HCT116 (cell line): ENCODE data around the gene CTDSP1. TPM values are rescaled to one million over a fixed set of nuclear protein-coding genes. Genes with fewer than 3 reads are reported as not detected.

Experiments used
- ATAC-seq: fragments of 200-7000 bp; cut with Tn5 transposase; 2 replicates; pipeline ENCODE4 v1.9.1; 2020; ENCODE audit warnings: mild to moderate bottlenecking, moderate library complexity
- BruUV-seq: library from RNA; stranded (reverse); fragments of 400-500 nt; replicated peaks from 2 replicates; lab custom pipeline; 2021; lab: Mats Ljungman, UMichigan
- CTCF ChIA-PET: fragments of 300-600 bp; sonication (Branson Sonifier 250); formaldehyde crosslinking; loops from one replicate; lab custom pipeline; 2021; ENCODE audit warnings: antibody characterized with exemption; lab: Charles Lee
- POLR2A ChIA-PET: fragments of 300-600, 350-600 bp; sonication (Branson Sonifier 250); formaldehyde crosslinking; loops from one replicate; lab custom pipeline; 2021; ENCODE audit warnings: antibody characterized with exemption; lab: Charles Lee
- RAD21 ChIA-PET, 2 experiments: fragments of 300-600 bp; sonication (Branson Sonifier 250); formaldehyde crosslinking; loops; one replicate each; lab custom pipeline; 2023; ENCODE audit warnings: low total read pairs in 2 of 2; ENCODE audit not compliant: uncharacterized antibody in 2 of 2, unreplicated experiment in 2 of 2, low non-redundant PET in 1 of 2; lab: Charles Lee
- DNase-seq: peaks from one replicate; pipeline ENCODE4 v3.0.0-alpha.2; 2010; ENCODE audit warnings: low read depth, low spot score
- H2AFZ ChIP-seq: fragments of 200-600 bp; shearing (Covaris generic), sonication (generic); 2 replicates; pipeline ENCODE4 v1.6.1; 2017; ENCODE audit warnings: low read depth, mixed run types, mixed read lengths, antibody characterized with exemption, low read length; ENCODE audit not compliant: poor library complexity, severe bottlenecking
- H3K27ac ChIP-seq: 2 replicates; pipeline ENCODE4 v1.5.1; 2012; ENCODE audit warnings: low read depth, low read length
- H3K27me3 ChIP-seq: fragments of 200-600 bp; sonication (generic); 2 replicates; pipeline ENCODE4 v1.6.1; 2016; ENCODE audit warnings: mixed run types, low read length, mixed read lengths; ENCODE audit not compliant: insufficient read depth
- H3K36me3 ChIP-seq, 2 experiments: fragments of 200-500 bp in 1 of 2; fragments of 200-600 bp in 1 of 2; sonication (Bioruptor generic) in 1 of 2; sonication (generic) in 1 of 2; 2 replicates each; pipeline versions ENCODE4 v1.5.1 to v1.6.1; 2014 to 2016; ENCODE audit warnings: low read length in 2 of 2, inconsistent platforms in 1 of 2, mixed read lengths in 1 of 2, mixed run types in 1 of 2; ENCODE audit not compliant: insufficient read depth in 2 of 2, control insufficient read depth in 1 of 2
- H3K4me1 ChIP-seq, 2 experiments: fragments of 200-600 bp in 1 of 2; sonication (generic) in 1 of 2; 2 replicates each; pipeline versions ENCODE4 v1.5.1 to v1.6.1; 2012 to 2017; ENCODE audit warnings: low read length in 2 of 2, inconsistent platforms in 1 of 2, mild to moderate bottlenecking in 1 of 2, mixed read lengths in 1 of 2, mixed run types in 1 of 2, moderate library complexity in 1 of 2; ENCODE audit not compliant: insufficient read depth in 2 of 2, control insufficient read depth in 1 of 2
- H3K4me2 ChIP-seq: fragments of 200-600 bp; sonication (generic); 2 replicates; pipeline ENCODE4 v1.6.1; 2017; ENCODE audit warnings: mixed run types, low read length, mixed read lengths
- H3K4me3 ChIP-seq, 2 experiments: fragments of 200-600 bp in 1 of 2; sonication (generic) in 1 of 2; replicated peaks in 1 of 2; 2 replicates each; pipeline ENCODE4 v1.5.1; 2011 to 2016; ENCODE audit warnings: low read length in 2 of 2, control low read depth in 1 of 2, low read depth in 1 of 2, mild to moderate bottlenecking in 1 of 2, mixed read lengths in 1 of 2, mixed run types in 1 of 2
- H3K79me2 ChIP-seq: fragments of 200-600 bp; sonication (generic); 2 replicates; pipeline ENCODE4 v1.6.1; 2017; ENCODE audit warnings: mild to moderate bottlenecking, mixed run types, low read length, moderate library complexity, mixed read lengths; ENCODE audit not compliant: insufficient read depth
- H3K9ac ChIP-seq: fragments of 200-600 bp; sonication (generic); 2 replicates; pipeline ENCODE4 v1.6.1; 2016; ENCODE audit warnings: low read length, mixed read lengths
- H3K9me2 ChIP-seq: fragments of 200-600 bp; sonication (generic), shearing (Covaris generic); 2 replicates; pipeline ENCODE4 v1.6.1; 2017; ENCODE audit warnings: mixed run types, mild to moderate bottlenecking, moderate library complexity; ENCODE audit not compliant: insufficient read depth
- H3K9me3 ChIP-seq, 2 experiments: fragments of 200-500 bp in 1 of 2; fragments of 200-600 bp in 1 of 2; sonication (Bioruptor generic) in 1 of 2; sonication (generic) in 1 of 2; 2 replicates each; pipeline ENCODE4 v1.6.1; 2014 to 2017; ENCODE audit warnings: low read length in 2 of 2, mixed read lengths in 2 of 2, inconsistent platforms in 1 of 2, low read depth in 1 of 2, mild to moderate bottlenecking in 1 of 2, mixed run types in 1 of 2, moderate library complexity in 1 of 2; ENCODE audit not compliant: control insufficient read depth in 1 of 2, insufficient read depth in 1 of 2
- H4K20me1 ChIP-seq: fragments of 200-600 bp; sonication (generic), shearing (Covaris generic); 2 replicates; pipeline ENCODE4 v1.6.1; 2017; ENCODE audit warnings: mixed run types, mild to moderate bottlenecking, moderate library complexity; ENCODE audit not compliant: insufficient read depth
- CBX3 ChIP-seq: IDR thresholded peaks from 2 replicates; pipeline ENCODE4 v1.6.1; 2012; ENCODE audit warnings: low read depth
- CEBPB ChIP-seq: IDR thresholded peaks from 2 replicates; pipeline ENCODE4 v1.6.1; 2012; ENCODE audit warnings: low read depth
- EGR1 ChIP-seq: IDR thresholded peaks from 2 replicates; pipeline ENCODE4 v1.6.1; 2012; ENCODE audit warnings: low read depth
- ELF1 ChIP-seq: IDR thresholded peaks from 2 replicates; pipeline ENCODE4 v1.6.1; 2012; ENCODE audit warnings: low read depth, borderline replicate concordance
- EZH2phosphoT487 ChIP-seq: fragments of 200-600 bp; IDR thresholded peaks from 2 replicates; pipeline ENCODE4 v1.6.1; 2018; ENCODE audit warnings: antibody characterized with exemption, borderline replicate concordance
- JUND ChIP-seq: IDR thresholded peaks from 2 replicates; pipeline ENCODE4 v1.6.1; 2012
- RAD21 ChIP-seq: IDR thresholded peaks from 2 replicates; pipeline ENCODE4 v1.6.1; 2012; ENCODE audit warnings: low read depth, mild to moderate bottlenecking
- SP1 ChIP-seq: IDR thresholded peaks from 2 replicates; pipeline ENCODE4 v1.6.1; 2012; ENCODE audit warnings: low read depth
- intact Hi-C: fragments of 100-400 bp; cut with micrococcal nuclease; formaldehyde crosslinking; loops from 2 replicates; pipeline ENCODE4 v1.10.0; 2022
- total RNA-seq: library from RNA; stranded (reverse); gene quantifications from one replicate; pipeline ENCODE4 v1.2.1, GENCODE V29; 2021; ENCODE audit not compliant: unreplicated experiment
- TF ChIP-seq, protein P1 (sequence below): IDR thresholded peaks from 2 replicates; pipeline ENCODE4 v1.6.1; 2011; ENCODE audit warnings: mild to moderate bottlenecking, low read length, moderate library complexity; ENCODE audit not compliant: insufficient replicate concordance; ENCODE audit errors: extremely low read depth
- TF ChIP-seq, protein P2 (sequence below), 3 experiments: fragments of 200-600 bp in 1 of 3; sonication (generic) in 1 of 3; IDR thresholded peaks in 2 of 3; conservative IDR thresholded peaks in 1 of 3; 2 replicates each; pipeline ENCODE4 v1.5.1; 2012 to 2017; ENCODE audit warnings: low read depth in 2 of 3, low read length in 2 of 3, antibody characterized with exemption in 1 of 3, borderline replicate concordance in 1 of 3, control low read depth in 1 of 3, mild to moderate bottlenecking in 1 of 3, mixed read lengths in 1 of 3, mixed run types in 1 of 3, moderate library complexity in 1 of 3; ENCODE audit not compliant: insufficient read depth in 1 of 3
- TF ChIP-seq, protein P3 (sequence below): IDR thresholded peaks from 2 replicates; pipeline ENCODE4 v1.6.1; 2012
- TF ChIP-seq, protein P4 (sequence below): IDR thresholded peaks from 2 replicates; pipeline ENCODE4 v1.6.1; 2012

CTDSP1 gene
- total RNA-seq, 1 experiment from 2014 or later, result 90.7 TPM

DNA sequence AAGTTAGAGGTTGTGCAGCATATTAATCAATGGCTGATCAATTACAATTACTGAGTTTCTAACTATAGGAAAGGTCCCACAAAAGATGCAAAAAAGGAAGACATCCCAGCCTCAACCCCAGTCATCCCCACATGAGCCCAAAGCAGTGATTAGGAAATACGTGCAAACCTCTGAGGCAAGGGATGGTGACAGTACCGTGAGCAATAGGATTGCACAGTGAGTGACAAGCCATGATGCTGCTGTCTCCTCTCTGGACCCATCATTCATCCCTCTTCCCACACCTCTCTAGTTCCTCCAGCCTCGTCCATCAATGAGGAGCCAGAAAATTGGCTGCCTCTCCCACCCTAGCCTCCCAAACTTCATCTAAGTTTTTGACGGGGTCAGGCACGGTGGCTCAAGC, 21.6 kb upstream of the CTDSP1 start:
- ChIA-PET POLR2A (no interaction called here), RAD21 (no interaction called here), CTCF (interaction anchor here (0.6 kb wide), 1 partner anchor 468 kb away, joined by 3 read pairs; no protein-coding TSS in a partner anchor)
- H3K79me2 ChIP-seq, result no peaks in the 10 kb centered on the region
- ATAC-seq (no peak), DNase-seq (no peak)
- no peaks in the 10 kb centered on the region for H3K36me3 ChIP-seq
- no peaks in the 10 kb centered on the region for H3K4me1 ChIP-seq
- no peak overlapping the region for H3K4me2 ChIP-seq
- intact Hi-C loops, result no loop called here
- H3K4me3 ChIP-seq, result no peak overlapping the region
- H3K9ac ChIP-seq, result no peak overlapping the region
- no TSS peak for BruUV-seq
- H4K20me1 ChIP-seq, result no peaks in the 10 kb centered on the region
- no peaks in the 10 kb centered on the region for H3K9me2 ChIP-seq
- H3K9me3 ChIP-seq, result no peaks in the 10 kb centered on the region
- no peaks in the 10 kb centered on the region for H3K27me3 ChIP-seq
- no peak overlapping the region for H3K27ac ChIP-seq
- TF ChIP-seq, protein P1, sequence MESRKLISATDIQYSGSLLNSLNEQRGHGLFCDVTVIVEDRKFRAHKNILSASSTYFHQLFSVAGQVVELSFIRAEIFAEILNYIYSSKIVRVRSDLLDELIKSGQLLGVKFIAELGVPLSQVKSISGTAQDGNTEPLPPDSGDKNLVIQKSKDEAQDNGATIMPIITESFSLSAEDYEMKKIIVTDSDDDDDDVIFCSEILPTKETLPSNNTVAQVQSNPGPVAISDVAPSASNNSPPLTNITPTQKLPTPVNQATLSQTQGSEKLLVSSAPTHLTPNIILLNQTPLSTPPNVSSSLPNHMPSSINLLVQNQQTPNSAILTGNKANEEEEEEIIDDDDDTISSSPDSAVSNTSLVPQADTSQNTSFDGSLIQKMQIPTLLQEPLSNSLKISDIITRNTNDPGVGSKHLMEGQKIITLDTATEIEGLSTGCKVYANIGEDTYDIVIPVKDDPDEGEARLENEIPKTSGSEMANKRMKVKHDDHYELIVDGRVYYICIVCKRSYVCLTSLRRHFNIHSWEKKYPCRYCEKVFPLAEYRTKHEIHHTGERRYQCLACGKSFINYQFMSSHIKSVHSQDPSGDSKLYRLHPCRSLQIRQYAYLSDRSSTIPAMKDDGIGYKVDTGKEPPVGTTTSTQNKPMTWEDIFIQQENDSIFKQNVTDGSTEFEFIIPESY, result no peak
- TF ChIP-seq CBX3 (no peak), EZH2phosphoT487 (no peak), EGR1 (no peak), RAD21 (no peak), JUND (no peak), CEBPB (no peak), ELF1 (no peak), SP1 (no peak)
- TF ChIP-seq, protein P2, sequence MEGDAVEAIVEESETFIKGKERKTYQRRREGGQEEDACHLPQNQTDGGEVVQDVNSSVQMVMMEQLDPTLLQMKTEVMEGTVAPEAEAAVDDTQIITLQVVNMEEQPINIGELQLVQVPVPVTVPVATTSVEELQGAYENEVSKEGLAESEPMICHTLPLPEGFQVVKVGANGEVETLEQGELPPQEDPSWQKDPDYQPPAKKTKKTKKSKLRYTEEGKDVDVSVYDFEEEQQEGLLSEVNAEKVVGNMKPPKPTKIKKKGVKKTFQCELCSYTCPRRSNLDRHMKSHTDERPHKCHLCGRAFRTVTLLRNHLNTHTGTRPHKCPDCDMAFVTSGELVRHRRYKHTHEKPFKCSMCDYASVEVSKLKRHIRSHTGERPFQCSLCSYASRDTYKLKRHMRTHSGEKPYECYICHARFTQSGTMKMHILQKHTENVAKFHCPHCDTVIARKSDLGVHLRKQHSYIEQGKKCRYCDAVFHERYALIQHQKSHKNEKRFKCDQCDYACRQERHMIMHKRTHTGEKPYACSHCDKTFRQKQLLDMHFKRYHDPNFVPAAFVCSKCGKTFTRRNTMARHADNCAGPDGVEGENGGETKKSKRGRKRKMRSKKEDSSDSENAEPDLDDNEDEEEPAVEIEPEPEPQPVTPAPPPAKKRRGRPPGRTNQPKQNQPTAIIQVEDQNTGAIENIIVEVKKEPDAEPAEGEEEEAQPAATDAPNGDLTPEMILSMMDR (IDR thresholded peaks at IDR 0.05 in 2 of 3, conservative IDR thresholded peaks at IDR 0.05 in 1 of 3; ENCODE audit: borderline replicate concordance in 1 of 3, insufficient read depth in 1 of 3, low read depth in 2 of 3, low read length in 2 of 3), result no peak
- TF ChIP-seq, protein P3, sequence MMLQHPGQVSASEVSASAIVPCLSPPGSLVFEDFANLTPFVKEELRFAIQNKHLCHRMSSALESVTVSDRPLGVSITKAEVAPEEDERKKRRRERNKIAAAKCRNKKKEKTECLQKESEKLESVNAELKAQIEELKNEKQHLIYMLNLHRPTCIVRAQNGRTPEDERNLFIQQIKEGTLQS, result no peak
- TF ChIP-seq, protein P4, sequence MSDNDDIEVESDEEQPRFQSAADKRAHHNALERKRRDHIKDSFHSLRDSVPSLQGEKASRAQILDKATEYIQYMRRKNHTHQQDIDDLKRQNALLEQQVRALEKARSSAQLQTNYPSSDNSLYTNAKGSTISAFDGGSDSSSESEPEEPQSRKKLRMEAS, result no peak
- H2AFZ ChIP-seq, result no peak overlapping the region
